Mesothelial cell of epicardium (in vitro differentiated cells): ENCODE data around the gene KIRREL3. TPM values are rescaled to one million over a fixed set of nuclear protein-coding genes. Genes with fewer than 3 reads are reported as not detected.
A peak's percentile ranks its signal among the peaks of the same experiment; 100 is the strongest.
"Not testable (repeated sequence)": the region's sequence is repeated elsewhere in the genome, so short reads cannot be mapped to it uniquely, and the experiment has no call there.

Experiments
- DNase-seq, 2 experiments: peaks; one replicate each; pipeline ENCODE4 v3.0.0; 2021; ENCODE audit warnings: low spot score in 2 of 2; ENCODE audit not compliant: unreplicated experiment in 2 of 2
- H3K27ac Mint-ChIP-seq: 2 replicates; pipeline ENCODE4 v1.8.0; 2021; ENCODE audit warnings: mixed read lengths
- H3K27me3 Mint-ChIP-seq: 2 replicates; pipeline ENCODE4 v1.8.0; 2021; ENCODE audit warnings: low read depth, mixed read lengths
- H3K36me3 Mint-ChIP-seq: 2 replicates; pipeline ENCODE4 v1.8.0; 2021; ENCODE audit warnings: mixed read lengths
- H3K4me1 Mint-ChIP-seq: 2 replicates; pipeline ENCODE4 v1.8.0; 2021; ENCODE audit warnings: mixed read lengths
- H3K4me3 Mint-ChIP-seq: 2 replicates; pipeline ENCODE4 v1.8.0; 2021; ENCODE audit warnings: mild to moderate bottlenecking, moderate library complexity, mixed read lengths
- H3K9me3 Mint-ChIP-seq: 2 replicates; pipeline ENCODE4 v1.8.0; 2021; ENCODE audit warnings: mixed read lengths
- total RNA-seq: library from RNA; stranded (reverse); gene quantifications from 3 replicates; pipeline ENCODE4 v1.2.1, GENCODE V29; 2021
- TF ChIP-seq, protein P1 (sequence below): fragments of 200-600 bp; sonication (generic); IDR thresholded peaks from one replicate; pipeline ENCODE4 v1.5.0; 2021; ENCODE audit warnings: antibody characterized with exemption; ENCODE audit not compliant: unreplicated experiment

Gene KIRREL3
- total RNA-seq, 1 donor from 2014 or later = 0.31 TPM

DNA sequence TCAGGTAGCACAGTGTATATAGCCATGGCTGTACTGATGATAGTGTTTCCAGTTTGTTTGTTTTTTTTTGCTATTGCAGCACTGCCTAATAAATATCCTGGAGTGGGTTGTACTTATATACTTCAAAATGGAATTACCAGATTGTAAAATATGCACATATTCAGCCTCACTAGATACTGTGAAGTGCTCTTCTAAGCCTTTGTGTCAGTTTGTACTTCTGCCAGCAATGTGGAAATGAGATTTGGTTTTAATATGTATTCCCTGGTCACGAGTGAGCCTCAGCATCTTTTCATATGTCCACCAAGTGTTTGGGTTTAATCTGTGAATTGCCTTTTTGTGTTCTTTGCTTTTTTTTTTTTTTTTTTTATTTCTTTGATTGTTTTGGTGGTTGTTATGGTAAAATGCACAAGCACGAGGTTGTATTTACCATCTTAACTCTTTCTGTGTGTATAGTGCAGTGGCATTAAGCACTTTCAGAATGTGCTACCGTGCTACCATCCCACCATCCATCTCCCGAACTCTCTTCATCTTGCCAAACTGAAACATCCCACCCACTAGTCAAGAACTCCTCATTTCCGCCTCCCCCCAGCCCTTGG, 610.2 kb downstream of the KIRREL3 start:
- no peak for DNase-seq
- Mint-ChIP-seq H3K4me3 (no peak overlapping the region), H3K27ac (no peak overlapping the region), H3K36me3 (no peaks in the 10 kb centered on the region), H3K27me3 (no peaks in the 10 kb centered on the region), H3K4me1 (peaks cover 12% of the 10 kb centered on the region), H3K9me3 (no peaks in the 10 kb centered on the region)
- TF ChIP-seq, protein P1, sequence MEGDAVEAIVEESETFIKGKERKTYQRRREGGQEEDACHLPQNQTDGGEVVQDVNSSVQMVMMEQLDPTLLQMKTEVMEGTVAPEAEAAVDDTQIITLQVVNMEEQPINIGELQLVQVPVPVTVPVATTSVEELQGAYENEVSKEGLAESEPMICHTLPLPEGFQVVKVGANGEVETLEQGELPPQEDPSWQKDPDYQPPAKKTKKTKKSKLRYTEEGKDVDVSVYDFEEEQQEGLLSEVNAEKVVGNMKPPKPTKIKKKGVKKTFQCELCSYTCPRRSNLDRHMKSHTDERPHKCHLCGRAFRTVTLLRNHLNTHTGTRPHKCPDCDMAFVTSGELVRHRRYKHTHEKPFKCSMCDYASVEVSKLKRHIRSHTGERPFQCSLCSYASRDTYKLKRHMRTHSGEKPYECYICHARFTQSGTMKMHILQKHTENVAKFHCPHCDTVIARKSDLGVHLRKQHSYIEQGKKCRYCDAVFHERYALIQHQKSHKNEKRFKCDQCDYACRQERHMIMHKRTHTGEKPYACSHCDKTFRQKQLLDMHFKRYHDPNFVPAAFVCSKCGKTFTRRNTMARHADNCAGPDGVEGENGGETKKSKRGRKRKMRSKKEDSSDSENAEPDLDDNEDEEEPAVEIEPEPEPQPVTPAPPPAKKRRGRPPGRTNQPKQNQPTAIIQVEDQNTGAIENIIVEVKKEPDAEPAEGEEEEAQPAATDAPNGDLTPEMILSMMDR = no peak

DNA sequence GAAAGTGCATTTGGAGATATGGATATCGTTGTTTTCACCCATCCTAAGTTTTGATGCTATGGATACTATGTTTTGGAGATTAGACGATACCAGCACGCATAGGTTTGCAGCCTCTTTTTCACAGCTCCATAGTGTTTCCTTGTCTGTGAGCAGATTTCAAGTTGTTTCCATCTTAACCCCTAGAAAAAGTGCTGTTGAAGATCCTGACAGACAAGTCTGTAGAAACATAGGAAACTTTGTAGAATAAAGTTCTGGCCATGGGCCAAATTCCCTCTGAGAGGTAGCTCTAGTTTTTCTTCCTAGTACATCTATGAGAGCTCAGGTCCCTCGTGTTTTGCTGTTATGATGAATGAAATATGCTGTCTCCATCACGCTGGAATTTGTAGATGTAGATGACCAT, 612.7 kb downstream of the KIRREL3 start:
- no peaks in the 10 kb centered on the region for H3K27me3 Mint-ChIP-seq
- DNase-seq = no peak
- H3K4me1 Mint-ChIP-seq = peaks cover 22% of the 10 kb centered on the region
- no peak overlapping the region for H3K4me3 Mint-ChIP-seq
- TF ChIP-seq, protein P1 = no peak
- H3K9me3 Mint-ChIP-seq = no peaks in the 10 kb centered on the region
- no peaks in the 10 kb centered on the region for H3K36me3 Mint-ChIP-seq
- H3K27ac Mint-ChIP-seq = no peak overlapping the region

DNA sequence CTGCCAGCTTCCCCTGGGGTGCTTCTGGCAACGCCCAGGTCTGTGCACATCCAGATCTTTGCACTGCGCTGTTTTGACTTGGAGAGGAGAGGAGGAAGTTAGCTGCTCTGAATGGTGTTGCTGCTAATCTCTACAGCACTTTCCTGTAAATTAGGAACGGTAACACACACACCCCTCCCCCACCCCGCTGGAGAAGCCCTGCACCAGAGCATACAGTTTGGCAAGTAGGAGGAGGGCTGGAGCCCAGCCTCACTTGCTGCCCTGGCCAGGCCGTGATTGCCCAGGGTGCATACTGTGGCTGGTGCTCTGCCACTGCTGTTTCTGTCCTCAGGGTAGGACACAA, 613.9 kb downstream of the KIRREL3 start:
- DNase-seq, H3K27ac Mint-ChIP-seq, H3K9me3 Mint-ChIP-seq, H3K36me3 Mint-ChIP-seq, H3K27me3 Mint-ChIP-seq, H3K4me3 Mint-ChIP-seq: not testable (repeated sequence)
- peaks cover 21% of the 10 kb centered on the region for H3K4me1 Mint-ChIP-seq

DNA sequence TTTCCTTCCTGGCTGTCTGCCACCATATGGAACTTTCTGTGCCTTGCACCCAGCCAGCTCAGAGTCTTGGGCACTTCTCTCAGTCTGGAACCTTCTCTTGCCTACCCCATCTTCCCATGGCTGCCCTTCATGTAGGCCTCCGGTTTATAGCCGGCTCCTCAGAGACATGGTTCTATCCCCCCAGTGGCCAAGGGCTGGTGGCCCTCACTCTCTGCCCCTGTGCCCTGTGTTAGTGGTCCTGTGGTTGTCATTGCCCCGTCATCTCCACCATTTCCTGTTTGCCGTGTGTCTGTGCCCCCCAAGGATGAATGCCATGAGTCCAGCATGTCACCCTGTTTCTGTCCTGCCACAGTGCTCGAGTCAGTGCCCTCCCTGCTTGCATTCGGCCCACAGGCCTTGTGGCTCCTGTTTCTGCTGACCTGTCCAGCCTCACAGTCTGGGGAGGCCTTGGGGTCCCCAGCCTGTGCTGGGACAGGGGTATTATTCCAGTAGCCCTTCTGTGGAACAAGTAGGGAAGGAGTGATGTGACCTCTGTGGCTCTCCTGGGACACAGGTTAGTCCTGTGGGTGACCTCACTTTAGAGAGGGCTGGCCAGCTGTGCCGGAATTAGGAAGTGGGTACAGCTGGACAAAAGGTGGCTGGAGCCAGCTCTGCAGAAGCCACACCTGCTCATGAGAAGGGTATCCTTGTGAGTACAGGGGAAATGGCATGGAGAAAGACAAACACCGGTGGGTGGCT, 614.4 kb downstream of the KIRREL3 start:
- H3K4me1 Mint-ChIP-seq = peaks cover 21% of the 10 kb centered on the region
- DNase-seq = no peak
- H3K36me3 Mint-ChIP-seq = no peaks in the 10 kb centered on the region
- H3K9me3 Mint-ChIP-seq = no peaks in the 10 kb centered on the region
- no peak overlapping the region for H3K4me3 Mint-ChIP-seq
- TF ChIP-seq, protein P1 = no peak
- H3K27ac Mint-ChIP-seq = peak overlapping the region; percentile 6
- no peaks in the 10 kb centered on the region for H3K27me3 Mint-ChIP-seq

DNA sequence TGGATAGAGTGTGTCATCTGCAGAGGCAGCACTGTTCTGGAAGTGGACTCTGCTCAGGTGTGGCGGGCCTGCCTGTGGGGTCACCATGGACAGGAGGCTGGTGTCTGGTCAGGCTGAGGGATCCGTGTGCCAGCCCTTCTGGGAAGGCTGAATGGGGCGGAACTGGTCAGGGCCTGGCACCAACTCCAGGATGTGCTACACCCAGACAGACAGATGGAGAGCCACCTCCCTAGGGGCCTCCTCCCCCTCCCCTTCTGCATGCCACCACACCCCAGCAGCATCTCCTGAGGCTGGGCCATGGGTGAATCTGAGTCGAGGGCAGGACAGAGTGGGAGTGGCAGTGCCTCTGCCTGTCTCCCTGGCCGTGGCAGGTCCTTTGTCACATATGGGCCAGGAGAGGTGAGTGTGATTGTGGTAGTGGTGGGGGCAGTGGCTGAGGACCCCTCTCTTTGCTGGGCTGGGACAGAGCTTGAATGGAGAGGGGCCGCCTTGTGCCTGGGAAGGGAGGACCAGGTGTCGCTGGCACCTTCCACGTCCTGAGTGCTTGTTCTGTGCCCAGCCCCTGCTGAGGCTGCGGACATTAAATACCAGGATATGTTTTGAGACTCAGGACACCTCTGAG, 616.0 kb downstream of the KIRREL3 start:
- H3K4me1 Mint-ChIP-seq = peaks cover 20% of the 10 kb centered on the region
- DNase-seq = no peak
- H3K9me3 Mint-ChIP-seq = no peaks in the 10 kb centered on the region
- H3K4me3 Mint-ChIP-seq = no peak overlapping the region
- no peaks in the 10 kb centered on the region for H3K36me3 Mint-ChIP-seq
- H3K27me3 Mint-ChIP-seq = no peaks in the 10 kb centered on the region
- no peak overlapping the region for H3K27ac Mint-ChIP-seq
- TF ChIP-seq, protein P1 = no peak
